ENCODE data around the gene TUBB3. TPM values are rescaled to one million over a fixed set of nuclear protein-coding genes. Genes with fewer than 3 reads are reported as not detected.

Gene TUBB3
- total RNA-seq, 1 experiment from 2014 or later: 164 TPM

GRCh38 chr16:89890200-89890599 is 32.9 kb upstream of the TUBB3 start:
- Histone ChIP-seq H4K91ac (ENCODE audit: insufficient read length, low read depth, low read length) (no peak overlapping the region), H3K9me3 (ENCODE audit: control insufficient read depth, low read depth, low read length) (no peaks in the 10 kb centered on the region), H4K20me1 (ENCODE audit: control insufficient read depth, insufficient read depth, insufficient read length) (no peaks in the 10 kb centered on the region), H4K8ac (replicated peaks; ENCODE audit: insufficient read length, low read depth, low read length) (no peak overlapping the region), H3K23ac (ENCODE audit: insufficient read length, low read depth, low read length) (no peak overlapping the region), H3K9ac (ENCODE audit: extremely low read depth, insufficient read length, low read length) (no peak overlapping the region), H3K14ac (ENCODE audit: insufficient read depth, low read length) (no peak overlapping the region), H3K27ac (ENCODE audit: insufficient read length, low read depth, low read length) (no peak overlapping the region), H2BK15ac (ENCODE audit: low read depth, low read length) (no peak overlapping the region), H3K4ac (ENCODE audit: low read depth, low read length) (no peak overlapping the region), H3K79me1 (ENCODE audit: insufficient read depth, low read depth, low read length, poor library complexity, severe bottlenecking) (no peaks in the 10 kb centered on the region), H2AK5ac (ENCODE audit: insufficient read length, low read length) (no peak overlapping the region), H4K5ac (ENCODE audit: insufficient read length, low read depth, low read length) (no peak overlapping the region), H3K27me3 (ENCODE audit: insufficient read depth, low read length) (no peaks in the 10 kb centered on the region), H3K4me2 (ENCODE audit: insufficient read depth, insufficient read length, low read length) (no peak overlapping the region), H3K4me1 (ENCODE audit: insufficient read depth, low read length) (no peaks in the 10 kb centered on the region), H2AFZ (ENCODE audit: low read length) (no peak overlapping the region), H3K23me2 (ENCODE audit: insufficient read length, low read depth, low read length, poor library complexity, severe bottlenecking) (no peaks in the 10 kb centered on the region), H3T11ph (ENCODE audit: low read length) (no peak overlapping the region), H3K79me2 (ENCODE audit: insufficient read depth, low read length) (no peaks in the 10 kb centered on the region), H3K56ac (ENCODE audit: insufficient read length, low read depth, low read length) (no peak overlapping the region), H2BK5ac (ENCODE audit: insufficient read length, low read length) (no peak overlapping the region), H3K18ac (ENCODE audit: insufficient read length, low read depth, low read length) (no peak overlapping the region), H2BK20ac (ENCODE audit: low read depth, low read length, poor library complexity, severe bottlenecking) (no peak overlapping the region), H2BK12ac (ENCODE audit: insufficient read length, low read depth, low read length) (no peak overlapping the region), H2BK120ac (ENCODE audit: low read depth, low read length, poor library complexity, severe bottlenecking) (no peak overlapping the region)
- no peak for DNase-seq
- TF ChIP-seq, protein P1, sequence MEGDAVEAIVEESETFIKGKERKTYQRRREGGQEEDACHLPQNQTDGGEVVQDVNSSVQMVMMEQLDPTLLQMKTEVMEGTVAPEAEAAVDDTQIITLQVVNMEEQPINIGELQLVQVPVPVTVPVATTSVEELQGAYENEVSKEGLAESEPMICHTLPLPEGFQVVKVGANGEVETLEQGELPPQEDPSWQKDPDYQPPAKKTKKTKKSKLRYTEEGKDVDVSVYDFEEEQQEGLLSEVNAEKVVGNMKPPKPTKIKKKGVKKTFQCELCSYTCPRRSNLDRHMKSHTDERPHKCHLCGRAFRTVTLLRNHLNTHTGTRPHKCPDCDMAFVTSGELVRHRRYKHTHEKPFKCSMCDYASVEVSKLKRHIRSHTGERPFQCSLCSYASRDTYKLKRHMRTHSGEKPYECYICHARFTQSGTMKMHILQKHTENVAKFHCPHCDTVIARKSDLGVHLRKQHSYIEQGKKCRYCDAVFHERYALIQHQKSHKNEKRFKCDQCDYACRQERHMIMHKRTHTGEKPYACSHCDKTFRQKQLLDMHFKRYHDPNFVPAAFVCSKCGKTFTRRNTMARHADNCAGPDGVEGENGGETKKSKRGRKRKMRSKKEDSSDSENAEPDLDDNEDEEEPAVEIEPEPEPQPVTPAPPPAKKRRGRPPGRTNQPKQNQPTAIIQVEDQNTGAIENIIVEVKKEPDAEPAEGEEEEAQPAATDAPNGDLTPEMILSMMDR (conservative IDR thresholded peaks at IDR 0.05): no peak
- no CpG with 5 or more reads among the region's 9 CpGs for WGBS (ENCODE audit: extremely low coverage, insufficient read length, low lambda C conversion rate)
- H3K9me3 Mint-ChIP-seq: no peaks in the 10 kb centered on the region
- no peaks in the 10 kb centered on the region for H3K27me3 Mint-ChIP-seq (ENCODE audit: low read depth)
- peaks cover 18 to 68% (median 60%) of the 10 kb centered on the region in 3 experiments for H3K36me3 Mint-ChIP-seq (ENCODE audit: insufficient read depth in 1 of 3, low read depth in 3 of 3)
- H3K27ac Mint-ChIP-seq: no peak overlapping the region
- H3K4me3 Mint-ChIP-seq: no peak overlapping the region
- H3K4me1 Mint-ChIP-seq: no peaks in the 10 kb centered on the region
